Endometrial microvascular endothelial cells (primary cell): ENCODE results near the gene TRPV4. TPM values are rescaled to one million over a fixed set of nuclear protein-coding genes. Genes with fewer than 3 reads are reported as not detected.

Source experiments
- in situ Hi-C: cut with HindIII; loops from 2 replicates; pipeline ENCODE4 v1.10.0; 2017; ENCODE audit warnings: low sequenced_read_pairs, low pct_unique_long_range_greater_than_20kb; ENCODE audit errors: inconsistent ontology term
- total RNA-seq: library from RNA; depleted of rRNA; stranded (reverse); fragments of >200 nt; gene quantifications from one replicate; pipeline ENCODE4 v1.2.3, GENCODE V29; 2015; ENCODE audit errors: inconsistent ontology term

Gene TRPV4
- total RNA-seq, 1 donor from 2014 or later = 3.3 TPM

DNA sequence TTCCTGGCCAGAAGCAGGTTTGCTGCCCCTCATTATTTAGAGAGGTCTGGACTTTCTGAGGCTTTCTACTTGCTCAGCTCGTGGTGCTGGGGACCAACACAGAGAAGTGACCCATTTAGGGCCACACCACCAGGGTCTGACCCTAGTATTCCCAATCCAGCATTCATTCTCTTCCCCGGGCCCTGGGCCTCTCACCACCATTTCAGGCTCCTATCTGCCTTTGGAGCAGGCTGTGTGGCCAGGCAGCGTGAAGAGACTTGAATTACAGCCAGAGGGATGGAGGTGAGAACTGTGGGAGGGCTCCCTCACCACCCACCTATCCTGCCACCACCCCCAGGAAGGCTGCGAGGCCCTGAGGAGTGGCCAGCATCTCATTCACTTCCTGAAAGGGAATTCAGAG lies 95.0 kb downstream of the TRPV4 start:
- in situ Hi-C loops = no loop called here

DNA sequence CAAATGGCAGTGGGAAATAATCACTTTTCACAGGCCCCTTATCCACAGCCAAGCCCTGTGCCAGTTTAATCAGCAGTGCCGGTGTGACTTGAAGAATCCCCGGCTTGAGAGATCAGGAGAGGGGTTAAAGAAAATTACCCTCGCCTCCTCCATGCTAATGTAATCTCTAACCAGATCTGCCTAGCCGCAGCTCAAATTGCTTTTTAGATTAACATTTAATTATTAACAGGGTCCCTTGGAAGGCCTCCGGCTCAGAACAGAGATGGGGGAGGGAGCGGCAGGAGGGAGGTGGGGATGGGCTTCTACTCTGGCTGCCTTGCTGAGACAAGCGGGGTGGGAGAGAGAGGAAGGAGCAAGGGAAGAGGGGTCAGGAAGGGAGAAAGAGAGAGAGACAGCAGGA lies 95.6 kb downstream of the TRPV4 start:
- in situ Hi-C loops = no loop called here

DNA sequence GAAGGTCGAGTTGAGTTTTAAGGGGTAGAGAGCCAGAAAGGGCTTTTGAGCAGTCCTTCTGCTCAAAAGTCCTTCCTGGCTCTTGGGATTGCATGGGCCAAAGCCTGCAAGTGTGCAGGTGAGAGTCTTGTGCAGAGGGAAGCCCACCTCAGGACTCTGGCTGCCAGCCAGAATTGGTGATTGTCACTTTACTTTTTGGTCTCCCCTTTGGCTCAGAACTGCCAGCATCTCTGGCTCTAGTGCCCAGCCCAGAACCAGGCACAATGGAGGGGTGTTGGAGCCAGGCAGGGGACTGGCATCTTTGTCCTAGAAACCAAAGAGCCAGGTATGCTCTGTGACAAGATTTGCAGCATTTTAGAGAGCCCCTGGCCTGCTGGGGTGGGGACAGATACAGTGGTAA lies 96.1 kb downstream of the TRPV4 start:
- in situ Hi-C loops = no loop called here

DNA sequence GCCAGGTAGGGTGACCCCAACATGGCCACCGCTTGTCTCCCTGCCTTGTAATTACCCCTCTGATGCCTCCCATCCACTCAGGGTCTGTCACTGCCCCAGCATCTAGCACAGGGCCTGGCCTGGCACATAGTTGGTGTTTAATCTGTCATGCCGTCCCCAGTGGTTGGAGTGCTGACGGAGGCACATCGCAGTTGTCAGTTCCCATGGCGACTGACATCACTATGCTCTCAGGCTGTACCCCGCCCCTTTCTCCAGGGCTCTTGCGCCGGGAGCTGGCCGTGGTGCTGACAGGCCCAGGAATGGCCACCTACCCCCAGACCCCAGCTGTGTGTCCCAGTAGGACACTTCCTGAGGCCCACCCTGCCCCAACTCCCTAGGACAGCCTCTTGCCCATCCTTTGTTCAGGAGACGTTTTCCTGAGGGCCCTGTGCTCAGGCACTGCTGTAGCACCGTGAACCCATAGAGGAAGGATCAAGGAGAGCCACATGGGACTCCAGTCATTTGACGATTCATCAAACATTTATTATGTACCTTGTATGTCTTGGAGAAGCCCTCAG lies 96.6 kb downstream of the TRPV4 start:
- in situ Hi-C loops = no loop called here

DNA sequence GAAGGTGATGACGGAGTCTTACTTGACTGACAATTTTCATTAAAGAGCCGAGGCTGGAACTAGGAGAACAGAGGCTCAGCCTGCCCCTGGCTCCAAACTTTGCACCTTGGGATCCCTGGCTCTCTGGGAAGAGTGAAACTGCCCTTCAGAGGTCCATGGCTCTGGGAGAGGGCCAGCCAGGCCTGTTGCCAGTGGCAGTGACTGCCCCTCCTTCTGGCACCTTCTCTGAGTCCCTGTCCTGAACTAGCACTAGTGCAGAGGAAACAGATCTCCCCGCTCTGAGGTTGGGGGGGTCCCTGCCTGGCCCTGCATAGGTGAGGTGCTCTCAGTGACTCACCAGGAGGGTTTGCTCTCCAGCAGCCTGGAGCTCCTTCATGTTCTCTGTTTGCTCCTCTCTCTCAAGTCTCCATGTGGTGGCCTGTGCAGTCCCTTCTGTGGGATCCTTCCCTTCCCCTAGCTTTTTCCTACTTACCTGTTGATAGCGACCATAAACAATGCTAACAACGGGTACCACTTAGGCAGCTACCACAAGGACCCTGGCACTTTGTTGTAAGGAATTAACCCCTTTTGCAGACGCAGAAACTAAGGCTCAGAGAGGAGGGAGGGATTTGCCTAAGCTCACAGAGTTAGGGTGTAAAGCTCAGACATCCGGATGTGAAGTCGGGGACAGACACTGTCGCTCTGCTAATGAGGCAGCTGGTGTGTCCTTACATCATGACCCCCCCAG lies 97.2 kb downstream of the TRPV4 start:
- in situ Hi-C loops = no loop called here

DNA sequence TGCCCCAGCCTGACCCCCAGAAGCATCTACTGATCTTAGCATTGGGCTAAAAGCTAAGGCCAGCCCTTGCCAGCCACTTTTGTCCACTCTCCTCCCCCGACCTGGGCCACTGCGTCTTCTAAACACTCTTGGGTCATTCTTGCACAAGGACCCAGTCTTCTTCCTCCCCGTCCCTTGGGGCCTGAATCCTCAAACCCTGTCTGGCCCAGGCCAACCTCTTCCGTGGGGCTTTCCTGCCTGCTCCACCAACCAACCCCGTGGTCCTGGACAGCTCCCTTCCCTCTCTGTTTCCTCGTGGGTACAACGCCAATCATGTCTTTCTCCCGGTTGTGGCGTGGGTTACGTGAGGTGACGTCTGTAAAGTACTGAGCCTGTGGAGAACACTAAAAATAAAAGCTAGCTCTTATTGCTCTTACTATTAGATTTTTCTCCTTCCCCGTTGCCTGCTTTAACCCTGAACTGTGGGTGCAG lies 98.1 kb downstream of the TRPV4 start:
- in situ Hi-C loops = no loop called here

DNA sequence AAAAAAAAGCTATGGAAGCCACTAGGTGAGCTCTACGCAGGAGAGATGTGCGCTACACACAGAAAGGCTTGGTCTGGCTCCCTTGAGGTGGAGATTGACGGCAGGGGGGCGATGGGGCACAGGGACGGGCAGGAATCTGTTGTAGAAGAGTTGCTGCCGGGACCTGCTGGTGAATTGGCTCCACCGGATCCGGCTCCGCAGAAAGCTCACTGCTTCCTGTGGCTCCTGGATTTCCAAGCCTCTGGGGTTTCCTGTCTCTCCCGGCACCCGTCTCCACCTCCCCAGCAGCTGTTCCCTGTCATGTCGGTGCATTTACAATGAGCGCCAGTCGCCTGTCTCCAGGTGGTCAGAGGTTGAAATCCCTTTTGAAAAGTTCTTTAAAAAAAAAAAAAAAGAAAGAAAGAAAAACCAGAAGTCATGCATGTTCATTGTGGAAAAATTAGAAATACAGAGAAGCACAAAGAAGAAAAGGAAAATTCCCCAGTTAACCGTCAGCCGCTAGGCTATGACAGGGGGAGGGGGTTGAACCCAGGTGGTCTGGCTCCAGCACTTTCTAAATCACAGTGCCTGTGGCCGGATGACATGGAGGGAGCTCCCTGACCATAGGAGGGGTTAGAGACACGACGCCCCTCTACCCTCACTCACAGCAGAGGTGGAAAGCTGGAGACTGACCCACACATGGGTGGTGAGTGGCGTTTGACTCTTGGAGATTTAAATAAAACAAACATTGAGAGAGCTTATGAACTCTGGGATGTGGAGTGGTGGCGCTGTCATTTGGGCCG lies 98.8 kb downstream of the TRPV4 start:
- in situ Hi-C loops = no loop called here

Other genes with a start within 250 kb of the TRPV4 start
- 1.0 TPM for gene FAM222A, start 119.6 kb downstream of the TRPV4 start, total RNA-seq
- 93.0 TPM for gene GLTP, start 47.1 kb upstream of the TRPV4 start, total RNA-seq
- gene TCHP, start 66.9 kb upstream of the TRPV4 start, total RNA-seq = 35.3 TPM
- gene GIT2, start 163.0 kb upstream of the TRPV4 start, total RNA-seq = 39.9 TPM
- 36.8 TPM for gene ANKRD13A, start 166.0 kb upstream of the TRPV4 start, total RNA-seq
- gene C12orf76, start 215.1 kb upstream of the TRPV4 start, total RNA-seq = 8.5 TPM